Measurements from ENCODE around the gene EML5. TPM values are rescaled to one million over a fixed set of nuclear protein-coding genes. Genes with fewer than 3 reads are reported as not detected.

Gene EML5
- total RNA-seq, 1 experiment from 2014 or later, result 0.52 TPM

- CTCF ChIA-PET, result no interaction called here
- DNase-seq, result no peak
- H3K4me3 Mint-ChIP-seq (ENCODE audit: low read depth, unreplicated experiment), result no peak overlapping the region
- TF ChIP-seq, protein P1, sequence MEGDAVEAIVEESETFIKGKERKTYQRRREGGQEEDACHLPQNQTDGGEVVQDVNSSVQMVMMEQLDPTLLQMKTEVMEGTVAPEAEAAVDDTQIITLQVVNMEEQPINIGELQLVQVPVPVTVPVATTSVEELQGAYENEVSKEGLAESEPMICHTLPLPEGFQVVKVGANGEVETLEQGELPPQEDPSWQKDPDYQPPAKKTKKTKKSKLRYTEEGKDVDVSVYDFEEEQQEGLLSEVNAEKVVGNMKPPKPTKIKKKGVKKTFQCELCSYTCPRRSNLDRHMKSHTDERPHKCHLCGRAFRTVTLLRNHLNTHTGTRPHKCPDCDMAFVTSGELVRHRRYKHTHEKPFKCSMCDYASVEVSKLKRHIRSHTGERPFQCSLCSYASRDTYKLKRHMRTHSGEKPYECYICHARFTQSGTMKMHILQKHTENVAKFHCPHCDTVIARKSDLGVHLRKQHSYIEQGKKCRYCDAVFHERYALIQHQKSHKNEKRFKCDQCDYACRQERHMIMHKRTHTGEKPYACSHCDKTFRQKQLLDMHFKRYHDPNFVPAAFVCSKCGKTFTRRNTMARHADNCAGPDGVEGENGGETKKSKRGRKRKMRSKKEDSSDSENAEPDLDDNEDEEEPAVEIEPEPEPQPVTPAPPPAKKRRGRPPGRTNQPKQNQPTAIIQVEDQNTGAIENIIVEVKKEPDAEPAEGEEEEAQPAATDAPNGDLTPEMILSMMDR (IDR thresholded peaks at IDR 0.05; ENCODE audit: unreplicated experiment), result no peak
- intact Hi-C loops (cut with micrococcal nuclease; ENCODE audit: unreplicated experiment), result no loop called here
- H3K36me3 Mint-ChIP-seq (ENCODE audit: insufficient read depth, unreplicated experiment), result no peaks in the 10 kb centered on the region
- no peaks in the 10 kb centered on the region for H3K4me1 Mint-ChIP-seq (ENCODE audit: low read depth, unreplicated experiment)
- H3K27me3 Mint-ChIP-seq (ENCODE audit: unreplicated experiment), result no peaks in the 10 kb centered on the region
- H3K27ac Mint-ChIP-seq (ENCODE audit: unreplicated experiment), result no peak overlapping the region
- no TSS peak for BruUV-seq (replicated peaks)
- H3K9me3 Mint-ChIP-seq (ENCODE audit: low read depth, unreplicated experiment), result no peaks in the 10 kb centered on the region
Observed at GRCh38 chr14:88737245-88737644, 55.5 kb downstream of the EML5 start.

DNA sequence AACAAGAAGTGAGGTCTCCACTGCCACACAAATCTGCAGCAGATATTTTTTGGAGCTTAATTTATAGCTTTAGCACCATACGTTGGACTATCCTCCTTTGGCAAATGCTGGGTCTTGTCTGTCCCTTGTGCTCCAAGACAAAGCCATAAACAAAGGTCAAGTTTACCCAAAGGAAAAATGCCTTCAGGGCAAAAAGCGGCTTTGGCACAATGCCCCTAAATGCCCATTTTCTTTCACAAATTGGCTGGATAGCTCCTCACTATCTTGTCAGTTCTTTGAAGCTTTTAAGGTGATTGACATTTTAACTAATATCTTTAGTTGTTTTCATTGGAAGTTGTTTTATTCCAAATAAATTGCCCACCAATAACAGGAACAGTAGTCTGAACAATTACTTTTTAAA is 59.6 kb downstream of the EML5 start:
- Mint-ChIP-seq H3K9me3 (ENCODE audit: low read depth, unreplicated experiment) (no peaks in the 10 kb centered on the region), H3K4me3 (ENCODE audit: low read depth, unreplicated experiment) (no peak overlapping the region), H3K27me3 (ENCODE audit: unreplicated experiment) (no peaks in the 10 kb centered on the region), H3K4me1 (ENCODE audit: low read depth, unreplicated experiment) (no peaks in the 10 kb centered on the region), H3K27ac (ENCODE audit: unreplicated experiment) (no peak overlapping the region), H3K36me3 (ENCODE audit: insufficient read depth, unreplicated experiment) (no peaks in the 10 kb centered on the region)
- TF ChIP-seq, protein P1 (IDR thresholded peaks at IDR 0.05; ENCODE audit: unreplicated experiment), result no peak
- CTCF ChIA-PET, result no interaction called here
- BruUV-seq (replicated peaks), result no TSS peak
- intact Hi-C loops (cut with micrococcal nuclease; ENCODE audit: unreplicated experiment), result no loop called here
- no peak for DNase-seq

GRCh38 chr14:88729159-88729558 is 63.6 kb downstream of the EML5 start:
- H3K36me3 Mint-ChIP-seq (ENCODE audit: insufficient read depth, unreplicated experiment), result no peaks in the 10 kb centered on the region
- intact Hi-C loops (cut with micrococcal nuclease; ENCODE audit: unreplicated experiment), result no loop called here
- H3K27me3 Mint-ChIP-seq (ENCODE audit: unreplicated experiment), result no peaks in the 10 kb centered on the region
- TF ChIP-seq, protein P1 (IDR thresholded peaks at IDR 0.05; ENCODE audit: unreplicated experiment), result no peak
- no peak overlapping the region for H3K27ac Mint-ChIP-seq (ENCODE audit: unreplicated experiment)
- CTCF ChIA-PET, result no interaction called here
- no peak for DNase-seq
- H3K4me1 Mint-ChIP-seq (ENCODE audit: low read depth, unreplicated experiment), result no peaks in the 10 kb centered on the region
- H3K9me3 Mint-ChIP-seq (ENCODE audit: low read depth, unreplicated experiment), result no peaks in the 10 kb centered on the region
- BruUV-seq (replicated peaks), result no TSS peak
- no peak overlapping the region for H3K4me3 Mint-ChIP-seq (ENCODE audit: low read depth, unreplicated experiment)

DNA sequence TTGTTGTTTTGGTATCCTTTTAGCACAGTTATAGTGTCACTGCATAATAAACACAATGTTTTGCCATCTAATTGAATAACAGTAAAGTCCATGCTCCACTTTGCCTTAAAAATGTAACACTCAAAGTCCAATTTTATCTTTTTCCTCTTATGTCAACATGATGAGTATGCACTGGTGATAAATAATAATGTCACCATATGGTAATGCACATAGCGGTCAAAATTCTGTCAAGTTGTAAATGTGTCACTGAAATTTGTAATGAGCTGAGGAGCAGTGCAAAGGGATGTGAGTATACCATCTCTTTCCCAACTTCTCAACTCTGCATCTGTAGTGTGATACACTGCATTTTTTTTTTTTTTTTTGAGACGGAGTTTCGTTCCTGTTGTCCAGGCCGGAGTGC is 65.7 kb downstream of the EML5 start:
- no TSS peak for BruUV-seq (replicated peaks)

More for the DNA sequence above, 65.7 kb downstream of the EML5 start:
- Mint-ChIP-seq H3K4me3 (ENCODE audit: low read depth, unreplicated experiment) (no peak overlapping the region), H3K4me1 (ENCODE audit: low read depth, unreplicated experiment) (no peaks in the 10 kb centered on the region), H3K27me3 (ENCODE audit: unreplicated experiment) (no peaks in the 10 kb centered on the region), H3K36me3 (ENCODE audit: insufficient read depth, unreplicated experiment) (no peaks in the 10 kb centered on the region), H3K27ac (ENCODE audit: unreplicated experiment) (no peak overlapping the region), H3K9me3 (ENCODE audit: low read depth, unreplicated experiment) (no peaks in the 10 kb centered on the region)
- intact Hi-C loops (cut with micrococcal nuclease; ENCODE audit: unreplicated experiment), result no loop called here
- CTCF ChIA-PET, result interaction anchor here (0.7 kb wide), 1 partner anchor 9 kb away, joined by 3 read pairs; no protein-coding TSS in a partner anchor
- DNase-seq, result no peak
- TF ChIP-seq, protein P1 (IDR thresholded peaks at IDR 0.05; ENCODE audit: unreplicated experiment), result no peak

Data from Calu3 (cell line).